ENCODE measurements around the gene SPINT2. TPM values are rescaled to one million over a fixed set of nuclear protein-coding genes. Genes with fewer than 3 reads are reported as not detected.

The SPINT2 gene
- polyA plus RNA-seq, 2 of the 4 experiments (the other 2 are of a cell fraction) = 291 to 343 TPM

DNA sequence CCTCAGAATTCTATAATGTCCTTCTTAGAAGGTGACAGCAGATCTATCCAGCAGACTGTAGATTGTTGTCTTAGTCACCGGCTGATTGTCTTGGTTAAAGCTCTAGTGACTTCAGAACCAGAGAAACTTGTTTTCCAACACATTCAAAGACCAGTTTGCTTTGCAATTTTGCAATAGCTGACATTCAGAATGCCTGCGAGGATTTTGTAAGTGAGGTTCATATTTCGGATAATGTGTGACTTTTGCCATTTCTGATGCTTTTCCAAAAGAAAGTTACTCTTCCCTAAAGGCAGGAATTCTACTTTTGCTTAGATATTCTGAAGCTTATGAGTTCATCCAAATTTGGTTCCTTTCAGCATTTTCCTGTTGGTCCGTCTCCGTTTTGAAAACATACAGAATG lies 13.2 kb downstream of the SPINT2 start (continued):
- no peak for TF ChIP-seq FOSL2 (IDR thresholded peaks at IDR 0.05)
- no peak for TF ChIP-seq FOSL2 (CRISPR knock-in tag; IDR thresholded peaks at IDR 0.05)
- TF ChIP-seq ZSCAN20 (CRISPR knock-in tag; IDR thresholded peaks at IDR 0.05) = no peak
- TF ChIP-seq FOXS1 (CRISPR knock-in tag; IDR thresholded peaks at IDR 0.05) = no peak
- no peak for TF ChIP-seq TP53 (CRISPR knock-in tag; IDR thresholded peaks at IDR 0.05)
- TF ChIP-seq EHMT2 (IDR thresholded peaks at IDR 0.05; ENCODE audit: low read depth) = no peak

DNA sequence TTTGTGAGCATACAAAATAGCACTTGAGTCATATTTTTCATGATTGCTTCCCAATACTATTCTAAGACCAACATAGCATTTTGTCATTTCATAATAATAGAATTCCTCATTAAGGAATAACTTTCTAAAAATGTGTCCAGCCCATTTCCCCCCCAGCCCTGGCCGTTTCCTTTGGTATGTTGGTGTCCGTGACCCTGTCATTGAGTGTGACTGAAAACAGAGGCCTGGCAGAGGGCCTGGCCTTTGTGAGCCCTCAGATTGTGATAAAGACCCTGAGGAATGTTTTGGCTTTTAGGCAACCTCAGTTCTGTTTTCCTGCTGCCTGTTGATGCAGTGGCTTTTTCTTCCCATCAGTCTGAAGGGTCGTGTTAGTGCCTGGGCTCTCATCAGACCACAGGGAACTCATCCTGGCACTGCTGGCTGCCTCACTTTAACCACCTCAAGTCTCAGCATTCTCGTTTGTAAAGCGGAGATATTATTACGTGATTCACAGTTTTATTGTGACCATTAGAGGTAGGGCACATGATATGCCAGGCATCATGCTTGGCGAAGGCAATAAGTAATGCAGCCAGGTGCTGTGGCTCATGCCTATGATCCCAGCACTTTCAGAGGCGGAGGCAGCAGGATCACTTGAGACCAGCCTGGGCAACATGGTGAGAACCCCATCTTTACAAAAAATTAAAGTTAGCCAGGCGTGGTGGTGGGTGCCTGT lies 13.8 kb downstream of the SPINT2 start:
- ChIA-PET POLR2A (interaction anchor here (0.9 to 1.1 kb wide), 2 partner anchors 14 to 32 kb away, joined by 3 to 4 read pairs; partner anchors contain the start of gene SPINT2), CTCF (interaction anchor here (0.9 to 18.2 kb wide), 11 partner anchors 6 to 375 kb away, joined by 3 to 259 read pairs (median 8); partner anchors contain the start of genes CATSPERG, PPP1R14A, PSMD8 and SPINT2)
- 72% methylated on average over 9 of the region's 9 CpGs for WGBS (ENCODE audit: missing lambda C conversion rate)
- H3K4me1 ChIP-seq = peaks cover 34% of the 10 kb centered on the region
- H3K4me3 ChIP-seq = no peak overlapping the region
- H3K27ac ChIP-seq = peak overlapping the region in 1 of 2 experiments; percentile 25; a peak in 2 of 6 replicates
- DNase-seq (ENCODE audit: low read depth in 1 of 2, low spot score in 1 of 2) (no peak), FAIRE-seq (peak; percentile 89), ATAC-seq (no peak; a peak in 1 of 6 replicates)
- H3K4me2 ChIP-seq = no peak overlapping the region
- H3K9me3 ChIP-seq = no peaks in the 10 kb centered on the region
- TF ChIP-seq HOXB13 (CRISPR knock-in tag; IDR thresholded peaks at IDR 0.05; ENCODE audit: low read depth) (0 out of 2 replicates have a peak, but pooled peaks have one; percentile 6), ZSCAN20 (CRISPR knock-in tag; IDR thresholded peaks at IDR 0.05) (no peak)
- TF ChIP-seq, protein P1, sequence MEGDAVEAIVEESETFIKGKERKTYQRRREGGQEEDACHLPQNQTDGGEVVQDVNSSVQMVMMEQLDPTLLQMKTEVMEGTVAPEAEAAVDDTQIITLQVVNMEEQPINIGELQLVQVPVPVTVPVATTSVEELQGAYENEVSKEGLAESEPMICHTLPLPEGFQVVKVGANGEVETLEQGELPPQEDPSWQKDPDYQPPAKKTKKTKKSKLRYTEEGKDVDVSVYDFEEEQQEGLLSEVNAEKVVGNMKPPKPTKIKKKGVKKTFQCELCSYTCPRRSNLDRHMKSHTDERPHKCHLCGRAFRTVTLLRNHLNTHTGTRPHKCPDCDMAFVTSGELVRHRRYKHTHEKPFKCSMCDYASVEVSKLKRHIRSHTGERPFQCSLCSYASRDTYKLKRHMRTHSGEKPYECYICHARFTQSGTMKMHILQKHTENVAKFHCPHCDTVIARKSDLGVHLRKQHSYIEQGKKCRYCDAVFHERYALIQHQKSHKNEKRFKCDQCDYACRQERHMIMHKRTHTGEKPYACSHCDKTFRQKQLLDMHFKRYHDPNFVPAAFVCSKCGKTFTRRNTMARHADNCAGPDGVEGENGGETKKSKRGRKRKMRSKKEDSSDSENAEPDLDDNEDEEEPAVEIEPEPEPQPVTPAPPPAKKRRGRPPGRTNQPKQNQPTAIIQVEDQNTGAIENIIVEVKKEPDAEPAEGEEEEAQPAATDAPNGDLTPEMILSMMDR (IDR thresholded peaks at IDR 0.05) = no peak

DNA sequence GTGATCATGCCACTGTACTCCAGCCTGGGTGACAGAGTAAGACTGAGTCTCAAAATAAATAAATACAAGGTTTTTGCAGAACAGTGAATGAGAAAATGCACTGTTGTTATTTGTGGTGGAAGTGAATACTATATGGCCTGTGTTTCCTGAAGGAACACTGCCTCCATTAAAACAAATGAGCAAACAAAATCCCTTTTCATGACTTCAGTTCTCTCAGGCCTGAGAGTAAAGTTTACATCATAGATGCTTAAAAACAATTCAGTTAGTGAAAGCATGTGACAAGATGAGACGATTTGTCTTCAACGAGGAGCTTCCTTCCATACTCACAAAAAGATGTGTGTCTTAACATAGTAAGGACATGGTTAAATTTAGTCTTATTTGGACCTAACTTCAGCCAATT lies 14.4 kb downstream of the SPINT2 start:
- no peaks in the 10 kb centered on the region for H3K9me3 ChIP-seq
- ChIA-PET CTCF (interaction anchor here (0.9 to 18.2 kb wide), 7 partner anchors 5 to 376 kb away, joined by 3 to 259 read pairs (median 8); partner anchors contain the start of genes PSMD8 and SPINT2), POLR2A (no interaction called here)
- FAIRE-seq (peak; percentile 90), ATAC-seq (no peak), DNase-seq (ENCODE audit: low read depth in 1 of 2, low spot score in 1 of 2) (no peak)
- TF ChIP-seq, protein P2, sequence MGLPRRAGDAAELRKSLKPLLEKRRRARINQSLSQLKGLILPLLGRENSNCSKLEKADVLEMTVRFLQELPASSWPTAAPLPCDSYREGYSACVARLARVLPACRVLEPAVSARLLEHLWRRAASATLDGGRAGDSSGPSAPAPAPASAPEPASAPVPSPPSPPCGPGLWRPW (IDR thresholded peaks at IDR 0.05) = no peak
- no peak for TF ChIP-seq EHF (CRISPR knock-in tag; IDR thresholded peaks at IDR 0.05)
- TF ChIP-seq SREBF2 (IDR thresholded peaks at IDR 0.05) = no peak
- TF ChIP-seq GATA3 (IDR thresholded peaks at IDR 0.05; ENCODE audit: borderline replicate concordance) = no peak
- no peak for TF ChIP-seq PHF8 (IDR thresholded peaks at IDR 0.05; ENCODE audit: borderline replicate concordance, low read depth)
- TF ChIP-seq RNF2 (IDR thresholded peaks at IDR 0.05; ENCODE audit: borderline replicate concordance, low read depth) = no peak
- TF ChIP-seq FOSL2 (IDR thresholded peaks at IDR 0.05) = no peak
- no peak for TF ChIP-seq FOSL2 (CRISPR knock-in tag; IDR thresholded peaks at IDR 0.05)
- no peak for TF ChIP-seq ESRRA (IDR thresholded peaks at IDR 0.05; ENCODE audit: borderline replicate concordance, low read length)
- TF ChIP-seq, protein P3, sequence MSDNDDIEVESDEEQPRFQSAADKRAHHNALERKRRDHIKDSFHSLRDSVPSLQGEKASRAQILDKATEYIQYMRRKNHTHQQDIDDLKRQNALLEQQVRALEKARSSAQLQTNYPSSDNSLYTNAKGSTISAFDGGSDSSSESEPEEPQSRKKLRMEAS (IDR thresholded peaks at IDR 0.05) = no peak
- TF ChIP-seq, protein P1 (IDR thresholded peaks at IDR 0.05) = no peak
- H3K27ac ChIP-seq = peak overlapping the region in 1 of 2 experiments; percentile 25; a peak in 1 of 6 replicates
- H3K4me3 ChIP-seq = no peak overlapping the region
- no peak overlapping the region for H3K4me2 ChIP-seq
- WGBS (ENCODE audit: missing lambda C conversion rate) = 84% methylated on average over 2 of the region's 2 CpGs
- H3K4me1 ChIP-seq = peaks cover 28% of the 10 kb centered on the region
